ENCODE data around the gene WDR1.

GRCh38 chr4:10088135-10089010 lies 28.2 kb downstream of the WDR1 start:
- no peak for TF ChIP-seq EZH2 (IDR thresholded peaks at IDR 0.05; ENCODE audit: insufficient read depth, poor library complexity, severe bottlenecking)
- no peak for TF ChIP-seq EZH2phosphoT487 (IDR thresholded peaks at IDR 0.05; ENCODE audit: insufficient read depth, low read depth)

Data from GM23248 (cell line).